K562 (cell line): Measurements from ENCODE around the gene SHISA8.

Experiments
- CHD2 ChIP-seq: IDR thresholded peaks from 2 replicates; pipeline ENCODE4 v1.6.1; 2011; ENCODE audit warnings: low read depth, low read length
- CTCF ChIP-seq, 3 experiments: IDR thresholded peaks in 2 of 3; conservative IDR thresholded peaks in 1 of 3; 2 replicates each; pipeline ENCODE4 v1.5.1; 2011 to 2012; ENCODE audit warnings: low read length in 3 of 3, mild to moderate bottlenecking in 3 of 3, control low read depth in 2 of 3, improper control_type of control experiment in 1 of 3, inconsistent platforms in 1 of 3, low read depth in 1 of 3, mixed read lengths in 1 of 3, moderate library complexity in 1 of 3; ENCODE audit not compliant: insufficient read depth in 2 of 3
- EZH2 ChIP-seq: IDR thresholded peaks from 2 replicates; pipeline ENCODE4 v1.6.1; 2012; ENCODE audit warnings: low read depth, mild to moderate bottlenecking, inconsistent platforms, low read length, borderline replicate concordance
- JUND ChIP-seq, 2 experiments: IDR thresholded peaks; 2 replicates in 1 of 2; 3 replicates in 1 of 2; pipeline ENCODE4 v1.6.1; 2011; ENCODE audit warnings: borderline replicate concordance in 2 of 2, low read depth in 2 of 2, low read length in 2 of 2, improper control_type of control experiment in 1 of 2, missing biosample characterization in 1 of 2, missing genetic modification characterization in 1 of 2, missing genetic modification reagents in 1 of 2
- RAD21 ChIP-seq, 2 experiments: fragments of 250-450 bp in 1 of 2; fragments of 450-650 bp in 1 of 2; sonication (Bioruptor Pico) in 1 of 2; formaldehyde crosslinking in 1 of 2; IDR thresholded peaks in 1 of 2; conservative IDR thresholded peaks in 1 of 2; 2 replicates each; pipeline versions ENCODE4 v1.4.0 to v1.8.0; 2020 to 2022; ENCODE audit warnings: mild to moderate bottlenecking in 2 of 2, moderate library complexity in 1 of 2
- SREBF1 ChIP-seq: fragments of 150-350 bp; IDR thresholded peaks from 2 replicates; pipeline ENCODE4 v1.6.1; 2014; ENCODE audit warnings: antibody characterized with exemption, low read depth, low read length, borderline replicate concordance
- ZNF609 ChIP-seq: sonication (generic); formaldehyde crosslinking; IDR thresholded peaks from 2 replicates; pipeline ENCODE4 v1.8.1; 2023; ENCODE audit warnings: missing genetic modification reagents, mild to moderate bottlenecking, borderline replicate concordance

GRCh38 chr22:41874090-41874489 lies 40.8 kb downstream of the SHISA8 start:
- TF ChIP-seq JUND (IDR thresholded peaks at IDR 0.05; ENCODE audit: borderline replicate concordance, low read depth, low read length) (no peak), JUND (tag; IDR thresholded peaks at IDR 0.05; ENCODE audit: borderline replicate concordance, low read depth, low read length) (no peak), SREBF1 (no peak), ZNF609 (CRISPR knock-in tag) (no peak), CTCF (IDR thresholded peaks at IDR 0.05 in 2 of 3, conservative IDR thresholded peaks at IDR 0.05 in 1 of 3; ENCODE audit: insufficient read depth in 2 of 3, low read depth in 1 of 3, low read length in 3 of 3) (no peak), RAD21 (CRISPR knock-in tag; conservative IDR thresholded peaks at IDR 0.05 in 1 of 2, IDR thresholded peaks at IDR 0.05 in 1 of 2) (no peak), CHD2 (no peak), EZH2 (no peak)
